B cell (primary cell): Measurements from ENCODE around the gene SLN. TPM values are rescaled to one million over a fixed set of nuclear protein-coding genes. Genes with fewer than 3 reads are reported as not detected.

Experiments used
- ATAC-seq: fragments of 200-7000 bp; cut with Tn5 transposase; one replicate; pipeline ENCODE4 v1.10.0; 2021; ENCODE audit warnings: low read depth, mild to moderate bottlenecking, moderate number of reproducible peaks, moderate library complexity
- CTCF ChIA-PET: fragments of 350-600 bp; sonication (Branson Sonifier 250); formaldehyde crosslinking; loops from one replicate; lab custom pipeline; 2021; ENCODE audit warnings: antibody characterized with exemption, inconsistent platforms; lab: Charles Lee
- POLR2A ChIA-PET: fragments of 350-600 bp; sonication (Branson Sonifier 250); formaldehyde crosslinking; loops from one replicate; lab custom pipeline; 2021; ENCODE audit warnings: antibody characterized with exemption; lab: Charles Lee
- DNase-seq: peaks from one replicate; pipeline ENCODE4 v3.0.0; 2013
- H2AFZ ChIP-seq: 2 replicates; pipeline ENCODE4 v1.6.1; 2012; ENCODE audit warnings: mild to moderate bottlenecking, low read depth, low read length; ENCODE audit not compliant: insufficient read depth, poor library complexity, severe bottlenecking
- H3K27ac ChIP-seq, 2 donors: 1 replicate in 1 of 2; 2 replicates in 1 of 2; pipeline ENCODE4 v1.5.1; 2012 to 2013; ENCODE audit warnings: low read length in 2 of 2, mild to moderate bottlenecking in 2 of 2, moderate library complexity in 1 of 2
- H3K27me3 ChIP-seq, 4 experiments: fragments of 200-600 bp in 1 of 4; sonication (generic) in 1 of 4; replicated peaks in 1 of 4; 1 replicate in 2 of 4; 2 replicates in 2 of 4; pipeline versions ENCODE4 v1.6.1 to v1.7.0; 2013 to 2016; ENCODE audit warnings: low read length in 3 of 4, mild to moderate bottlenecking in 2 of 4, mixed read lengths in 1 of 4, moderate library complexity in 1 of 4; ENCODE audit not compliant: insufficient read depth in 4 of 4, control insufficient read depth in 3 of 4; ENCODE audit errors: control extremely low read depth in 1 of 4
- H3K36me3 ChIP-seq, 2 experiments: replicated peaks in 1 of 2; 1 replicate in 1 of 2; 2 replicates in 1 of 2; pipeline versions ENCODE4 v1.6.1 to v1.7.1; 2013; ENCODE audit warnings: low read length in 1 of 2; ENCODE audit not compliant: insufficient read depth in 2 of 2, control insufficient read depth in 1 of 2; ENCODE audit errors: control extremely low read depth in 1 of 2, extremely low read depth in 1 of 2
- H3K4me1 ChIP-seq, 2 donors: fragments of 200-600 bp in 1 of 2; sonication (generic) in 1 of 2; 1 replicate in 1 of 2; 2 replicates in 1 of 2; pipeline versions ENCODE4 v1.5.1 to v1.6.1; 2013 to 2017; ENCODE audit warnings: low read length in 2 of 2; ENCODE audit not compliant: control insufficient read depth in 2 of 2, insufficient read depth in 2 of 2
- H3K4me2 ChIP-seq: replicated peaks from 2 replicates; pipeline ENCODE3; 2012; ENCODE audit warnings: mild to moderate bottlenecking, low read depth, low read length; ENCODE audit not compliant: poor library complexity, severe bottlenecking
- H3K4me3 ChIP-seq, 5 experiments: fragments of 200-600 bp in 1 of 5; sonication (generic) in 1 of 5; 1 replicate in 3 of 5; 2 replicates in 2 of 5; pipeline versions ENCODE4 v1.5.1 to v1.7.0; 2011 to 2016; ENCODE audit warnings: low read length in 4 of 5, mild to moderate bottlenecking in 4 of 5, low read depth in 2 of 5, control low read depth in 1 of 5, moderate library complexity in 1 of 5; ENCODE audit not compliant: insufficient read depth in 1 of 5; ENCODE audit errors: control extremely low read depth in 1 of 5, extremely low read depth in 1 of 5
- H3K79me2 ChIP-seq: fragments of 200-600 bp; sonication (generic); one replicate; pipeline ENCODE4 v1.6.0; 2016; ENCODE audit warnings: low read length; ENCODE audit not compliant: control insufficient read depth, insufficient read depth
- H3K9ac ChIP-seq: fragments of 200-600 bp; sonication (generic); 2 replicates; pipeline ENCODE4 v1.6.1; 2017; ENCODE audit warnings: mild to moderate bottlenecking, low read length, moderate library complexity
- H3K9me3 ChIP-seq, 3 donors: one replicate each; pipeline versions ENCODE4 v1.6.1 to v1.7.1; 2013; ENCODE audit warnings: low read length in 2 of 3; ENCODE audit not compliant: control insufficient read depth in 2 of 3, insufficient read depth in 1 of 3; ENCODE audit errors: control extremely low read depth in 1 of 3
- H4K20me1 ChIP-seq: 2 replicates; pipeline ENCODE4 v1.6.0; 2012; ENCODE audit warnings: mild to moderate bottlenecking, low read length; ENCODE audit not compliant: insufficient read depth, control insufficient read depth, poor library complexity, severe bottlenecking
- H3K27ac Mint-ChIP-seq: one replicate; pipeline ENCODE4 v1.8.0; 2021; ENCODE audit warnings: mixed read lengths
- H3K27me3 Mint-ChIP-seq: one replicate; pipeline ENCODE4 v1.8.0; 2021; ENCODE audit warnings: mixed read lengths
- H3K4me1 Mint-ChIP-seq: one replicate; pipeline ENCODE4 v1.8.0; 2021; ENCODE audit warnings: mixed read lengths
- H3K4me3 Mint-ChIP-seq: one replicate; pipeline ENCODE4 v1.8.0; 2021; ENCODE audit warnings: mixed read lengths
- H3K9me3 Mint-ChIP-seq: one replicate; pipeline ENCODE4 v1.8.0; 2022; ENCODE audit warnings: mixed read lengths; ENCODE audit not compliant: insufficient read depth
- CTCF ChIP-seq: fragments of 200-600 bp; IDR thresholded peaks from one replicate; pipeline ENCODE4 v1.8.0; 2022; ENCODE audit warnings: antibody characterized with exemption, mild to moderate bottlenecking
- EZH2 ChIP-seq: IDR thresholded peaks from 2 replicates; pipeline ENCODE4 v1.6.1; 2012; ENCODE audit warnings: borderline replicate concordance, low read depth, mild to moderate bottlenecking, moderate library complexity, low read length; ENCODE audit not compliant: insufficient read depth, poor library complexity, severe bottlenecking
- WGBS: methylation state at CpG from one replicate; pipeline ENCODE4 v1.1.5; 2013; ENCODE audit warnings: missing lambda C conversion rate; ENCODE audit not compliant: insufficient coverage; 5-methylcytosine and 5-hydroxymethylcytosine counted together
- intact Hi-C: fragments of 100-400 bp; cut with micrococcal nuclease; formaldehyde crosslinking; loops from one replicate; pipeline ENCODE4 v1.10.0; 2022
- polyA plus RNA-seq: library from polyadenylated mRNA; depleted of rRNA; stranded (reverse); fragments of >200 nt; gene quantifications from 2 replicates; pipeline ENCODE4 v1.2.3, GENCODE V29; 2012
- total RNA-seq, 2 donors: library from RNA; stranded (reverse); fragments of 120-200 nt in 1 of 2; gene quantifications; 1 replicate in 1 of 2; 2 replicates in 1 of 2; pipeline versions ENCODE4 v1.2.3 to v1.2.4, GENCODE V29; 2013 to 2022

Gene SLN
- total and polyA plus RNA-seq, 2 donors (not counting 1 experiment from before 2014, with no cell fraction given), result not detected

- Mint-ChIP-seq H3K4me1 (no peaks in the 10 kb centered on the region), H3K4me3 (no peak overlapping the region), H3K27ac (no peak overlapping the region), H3K27me3 (peaks cover 28% of the 10 kb centered on the region), H3K9me3 (no peaks in the 10 kb centered on the region)
- no peak for DNase-seq
- no peak overlapping the region for H3K4me3 ChIP-seq
- 100% methylated on average over 2 of the region's 2 CpGs for WGBS
- H3K9me3 ChIP-seq, result no peaks in the 10 kb centered on the region
- ATAC-seq, result no peak
- intact Hi-C loops, result no loop called here
- no peaks in the 10 kb centered on the region for H3K79me2 ChIP-seq
- H3K27ac ChIP-seq, result no peak overlapping the region
- no peak overlapping the region for H3K4me2 ChIP-seq
- no peak overlapping the region for H2AFZ ChIP-seq
- H3K27me3 ChIP-seq, result peaks cover 0 to 10% (median 0%) of the 10 kb centered on the region in 4 experiments
- POLR2A ChIA-PET, result no interaction called here
- no peak overlapping the region for H3K9ac ChIP-seq
- no peaks in the 10 kb centered on the region for H3K4me1 ChIP-seq
- H3K36me3 ChIP-seq, result no peaks in the 10 kb centered on the region
- TF ChIP-seq CTCF (no peak), EZH2 (no peak)
- H4K20me1 ChIP-seq, result no peaks in the 10 kb centered on the region
- CTCF ChIA-PET, result interaction anchor here (0.6 to 1.2 kb wide), 2 partner anchors 13 to 219 kb away, joined by 3 to 6 read pairs; no protein-coding TSS in a partner anchor
Measured at GRCh38 chr11:107675902-107676301, 36.0 kb downstream of the SLN start.

GRCh38 chr11:107669893-107670601 lies 41.8 kb downstream of the SLN start:
- no peaks in the 10 kb centered on the region for H3K9me3 ChIP-seq
- H2AFZ ChIP-seq, result no peak overlapping the region
- H3K79me2 ChIP-seq, result no peaks in the 10 kb centered on the region
- Mint-ChIP-seq H3K4me1 (no peaks in the 10 kb centered on the region), H3K27me3 (peaks cover 21% of the 10 kb centered on the region), H3K4me3 (no peak overlapping the region), H3K9me3 (no peaks in the 10 kb centered on the region), H3K27ac (no peak overlapping the region)
- ChIA-PET CTCF (interaction anchor here (0.8 to 1.2 kb wide), 2 partner anchors 20 to 120 kb away, joined by 3 read pairs; no protein-coding TSS in a partner anchor), POLR2A (no interaction called here)
- H3K4me2 ChIP-seq, result no peak overlapping the region
- no peak overlapping the region for H3K27ac ChIP-seq
- no peaks in the 10 kb centered on the region for H4K20me1 ChIP-seq
- no peaks in the 10 kb centered on the region for H3K4me1 ChIP-seq
- WGBS, result 48% methylated on average over 3 of the region's 4 CpGs
- H3K27me3 ChIP-seq, result peaks cover 0 to 4% (median 0%) of the 10 kb centered on the region in 4 experiments
- no peak overlapping the region for H3K4me3 ChIP-seq
- H3K9ac ChIP-seq, result no peak overlapping the region
- TF ChIP-seq CTCF (no peak), EZH2 (no peak)
- DNase-seq (no peak), ATAC-seq (no peak)
- no peaks in the 10 kb centered on the region for H3K36me3 ChIP-seq
- intact Hi-C loops, result no loop called here
